GM12872 (cell line): ENCODE data around the gene KIF6.

Experiments
- TF ChIP-seq, protein P1 (sequence below): IDR thresholded peaks from 3 replicates; pipeline ENCODE4 v1.5.1; 2011; ENCODE audit warnings: low read depth, mild to moderate bottlenecking, low read length, moderate library complexity; ENCODE audit not compliant: insufficient read depth

KIF6 gene

DNA sequence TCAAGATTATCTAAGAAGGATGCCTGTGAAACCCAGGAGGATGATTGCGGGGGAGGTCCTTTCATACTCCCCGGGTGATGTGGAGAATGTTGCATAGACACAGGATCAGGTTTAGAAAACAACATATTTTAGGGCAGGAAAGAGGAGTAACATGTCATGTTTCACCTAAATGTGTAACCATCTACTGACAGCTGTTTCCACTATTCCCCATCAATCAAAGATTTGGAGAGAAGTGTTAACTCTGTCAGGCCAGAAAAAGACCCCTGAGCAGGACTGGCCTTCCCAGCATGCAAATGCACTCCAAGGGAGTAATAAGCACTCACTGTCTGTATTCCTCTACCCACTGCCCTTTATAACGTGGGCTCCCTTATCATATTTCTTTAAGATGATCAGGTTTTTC is 254.7 kb downstream of the KIF6 start:
- TF ChIP-seq, protein P1, sequence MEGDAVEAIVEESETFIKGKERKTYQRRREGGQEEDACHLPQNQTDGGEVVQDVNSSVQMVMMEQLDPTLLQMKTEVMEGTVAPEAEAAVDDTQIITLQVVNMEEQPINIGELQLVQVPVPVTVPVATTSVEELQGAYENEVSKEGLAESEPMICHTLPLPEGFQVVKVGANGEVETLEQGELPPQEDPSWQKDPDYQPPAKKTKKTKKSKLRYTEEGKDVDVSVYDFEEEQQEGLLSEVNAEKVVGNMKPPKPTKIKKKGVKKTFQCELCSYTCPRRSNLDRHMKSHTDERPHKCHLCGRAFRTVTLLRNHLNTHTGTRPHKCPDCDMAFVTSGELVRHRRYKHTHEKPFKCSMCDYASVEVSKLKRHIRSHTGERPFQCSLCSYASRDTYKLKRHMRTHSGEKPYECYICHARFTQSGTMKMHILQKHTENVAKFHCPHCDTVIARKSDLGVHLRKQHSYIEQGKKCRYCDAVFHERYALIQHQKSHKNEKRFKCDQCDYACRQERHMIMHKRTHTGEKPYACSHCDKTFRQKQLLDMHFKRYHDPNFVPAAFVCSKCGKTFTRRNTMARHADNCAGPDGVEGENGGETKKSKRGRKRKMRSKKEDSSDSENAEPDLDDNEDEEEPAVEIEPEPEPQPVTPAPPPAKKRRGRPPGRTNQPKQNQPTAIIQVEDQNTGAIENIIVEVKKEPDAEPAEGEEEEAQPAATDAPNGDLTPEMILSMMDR: no peak

DNA sequence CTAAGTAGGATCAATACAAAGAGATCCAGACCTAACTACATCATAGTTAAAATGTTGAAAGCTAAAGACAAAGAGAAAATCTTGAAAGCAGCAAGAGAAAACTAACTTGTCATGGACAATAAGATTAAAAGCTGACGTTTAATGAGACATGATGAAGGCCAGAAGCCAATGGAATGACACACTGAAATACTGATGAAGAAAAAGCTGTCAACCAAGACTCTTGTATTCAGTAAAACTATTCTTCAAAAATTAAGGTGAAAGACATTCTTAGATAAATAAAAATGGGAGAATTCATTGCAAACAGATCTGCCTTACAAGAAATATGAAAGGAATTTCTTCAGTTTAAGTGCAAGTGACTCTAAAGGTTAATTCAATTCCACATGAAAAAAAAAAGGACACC is 256.8 kb downstream of the KIF6 start:
- TF ChIP-seq, protein P1: no peak

DNA sequence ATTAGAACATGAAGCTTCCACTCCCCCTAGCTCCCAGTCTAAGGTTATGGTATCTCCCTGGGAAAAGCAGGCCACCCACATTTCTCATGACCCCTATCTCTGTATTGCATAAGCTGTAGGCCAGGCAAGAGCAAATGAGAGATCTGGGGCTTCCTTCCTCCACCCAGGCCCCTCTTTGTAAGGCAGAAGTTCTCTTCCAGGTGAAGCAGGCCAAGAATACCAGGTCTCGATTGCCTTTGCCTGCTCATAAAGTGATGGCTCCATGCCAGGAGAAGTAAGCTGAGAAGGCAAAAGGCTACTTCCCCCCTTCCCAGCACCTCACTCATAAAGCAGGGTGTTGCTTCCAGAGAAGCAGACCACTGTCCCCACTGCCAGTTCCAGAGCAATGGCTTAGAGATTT is 258.6 kb downstream of the KIF6 start:
- TF ChIP-seq, protein P1: no peak

DNA sequence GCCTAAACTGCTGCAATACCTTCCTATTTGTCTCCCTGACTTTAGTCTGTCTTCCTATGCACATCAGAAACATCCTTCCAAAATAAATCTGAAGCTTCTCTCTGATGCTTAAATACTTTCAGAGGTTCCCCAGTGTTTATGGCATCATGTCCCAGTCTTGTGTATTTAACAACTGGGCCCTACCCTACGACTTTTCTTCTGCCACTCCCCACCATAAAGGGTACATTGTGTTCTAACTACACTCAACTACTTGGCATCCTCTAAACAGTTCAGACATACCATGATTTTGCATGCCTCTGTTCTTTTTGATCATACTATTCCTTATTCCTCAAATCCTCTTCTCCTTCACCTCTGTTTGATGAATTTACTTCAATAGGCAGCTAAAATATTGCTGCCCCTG is 259.7 kb downstream of the KIF6 start:
- TF ChIP-seq, protein P1: no peak

DNA sequence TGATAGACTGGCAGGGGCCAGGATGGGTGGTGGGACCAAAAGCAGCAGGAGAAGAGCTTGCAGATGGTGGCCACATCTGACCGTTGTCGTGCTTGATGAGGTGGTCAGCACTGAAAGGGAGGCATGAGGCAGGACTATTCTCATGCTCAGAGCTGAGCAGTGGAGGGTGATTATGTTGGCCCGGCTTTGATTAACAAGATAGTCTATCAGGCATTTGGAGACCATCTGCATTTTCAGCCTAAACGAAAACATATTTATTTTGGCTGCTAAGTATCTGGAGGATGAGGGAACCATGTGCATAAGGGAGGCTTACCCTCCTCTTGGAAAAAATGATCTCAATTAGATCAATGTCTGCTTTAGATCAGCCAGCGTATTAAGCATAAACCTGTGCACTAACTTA is 261.1 kb downstream of the KIF6 start:
- TF ChIP-seq, protein P1: no peak

DNA sequence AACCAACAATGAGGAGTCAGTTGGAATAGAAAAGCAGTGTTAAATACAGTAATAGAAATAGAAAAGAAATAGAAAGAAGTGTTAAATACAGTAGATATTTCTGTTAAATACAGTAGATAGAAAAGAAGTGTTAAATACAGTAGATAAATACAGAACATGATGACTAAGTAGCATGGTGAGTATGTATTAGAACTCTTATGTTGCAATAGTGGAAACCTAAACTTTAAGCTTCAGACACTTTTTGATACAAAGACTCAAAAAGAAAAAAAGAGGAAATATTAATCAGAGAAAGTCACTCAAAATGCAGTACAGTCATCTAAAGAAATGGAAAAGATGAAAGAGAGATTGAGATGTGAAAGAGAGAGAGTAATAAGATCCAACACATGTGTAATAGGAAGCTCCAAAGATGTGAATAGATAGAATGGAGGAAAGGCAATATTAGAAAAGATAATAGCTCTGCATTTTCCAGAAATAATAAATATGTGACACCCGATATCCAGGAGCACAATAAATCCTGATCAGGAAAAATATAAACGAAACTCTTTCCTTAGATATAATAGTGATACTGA is 271.2 kb downstream of the KIF6 start:
- TF ChIP-seq, protein P1: no peak

DNA sequence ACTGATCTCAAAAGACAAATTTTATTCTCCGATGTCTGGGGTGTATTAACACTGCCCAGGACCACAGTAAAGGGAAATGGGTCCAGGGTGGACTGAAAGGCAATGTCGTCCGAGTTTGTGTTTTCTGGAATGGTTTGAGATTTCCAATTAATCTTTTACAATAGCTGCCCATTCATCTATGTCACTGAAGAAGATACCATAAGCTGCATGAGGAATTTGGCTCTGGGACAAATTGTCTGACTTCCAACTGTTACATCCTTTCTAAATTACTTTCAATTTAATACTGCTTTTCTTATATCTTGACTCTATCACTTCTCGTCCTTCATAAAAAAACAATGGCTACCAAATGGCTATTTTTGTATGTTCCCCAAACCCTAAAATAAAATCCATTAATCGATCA is 272.0 kb downstream of the KIF6 start:
- TF ChIP-seq, protein P1: no peak
